ENCODE data around the gene LRP1-AS. TPM values are rescaled to one million over a fixed set of nuclear protein-coding genes. Genes with fewer than 3 reads are reported as not detected.

The LRP1-AS gene
- polyA plus RNA-seq, 4 donors, result 0.46 TPM; not detected in 3

DNA sequence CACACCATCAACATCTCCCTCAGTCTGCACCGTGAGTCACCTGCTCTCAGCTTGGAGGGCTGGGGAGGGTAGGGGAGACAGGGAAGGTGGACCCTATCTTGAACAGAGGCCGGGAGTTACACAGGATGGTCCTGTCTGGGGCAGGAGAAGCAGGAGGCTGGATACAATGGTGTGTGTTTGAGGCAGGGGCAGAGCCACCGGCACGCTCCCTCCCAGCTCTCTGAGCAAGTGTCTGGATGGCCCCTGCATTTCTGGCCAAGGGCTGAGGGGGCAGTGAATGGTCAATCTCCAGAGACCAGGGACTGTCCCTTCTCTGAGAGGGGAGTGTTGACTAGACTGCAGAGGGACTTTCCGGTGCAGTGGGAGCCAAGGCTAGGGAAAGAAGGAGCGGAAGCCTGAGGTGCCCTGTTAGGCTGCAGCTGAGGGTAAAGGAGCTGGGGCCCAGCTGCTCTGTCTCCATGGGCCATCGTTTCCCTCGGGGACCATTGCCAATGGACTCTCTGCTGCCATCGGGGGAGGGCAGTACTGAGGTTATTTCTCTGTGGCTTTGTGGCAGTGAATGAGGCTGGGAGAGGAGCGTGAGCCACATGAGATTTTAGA is 1.9 kb downstream of the LRP1-AS start:
- DNase-seq (ENCODE audit: low read depth in 4 of 4, low spot score in 2 of 4), result no peak

DNA sequence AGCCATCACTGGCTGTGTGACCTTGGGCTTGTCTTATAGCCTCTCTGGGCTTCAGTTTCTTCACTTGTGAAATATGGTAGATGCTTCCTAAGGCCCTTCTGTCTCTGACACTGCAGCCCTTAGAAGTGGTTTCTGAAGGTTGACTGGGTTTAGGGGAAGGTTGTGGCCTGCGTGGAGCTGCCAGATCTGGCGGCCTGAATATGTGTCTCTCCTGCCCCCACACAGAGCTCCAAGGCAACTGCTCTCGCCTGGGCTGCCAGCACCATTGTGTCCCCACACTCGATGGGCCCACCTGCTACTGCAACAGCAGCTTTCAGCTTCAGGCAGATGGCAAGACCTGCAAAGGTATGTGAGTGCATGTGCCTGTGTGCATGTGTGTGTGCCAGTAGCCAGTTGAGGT is 4.0 kb downstream of the LRP1-AS start:
- no peak for DNase-seq (ENCODE audit: low read depth in 4 of 4, low spot score in 2 of 4)

DNA sequence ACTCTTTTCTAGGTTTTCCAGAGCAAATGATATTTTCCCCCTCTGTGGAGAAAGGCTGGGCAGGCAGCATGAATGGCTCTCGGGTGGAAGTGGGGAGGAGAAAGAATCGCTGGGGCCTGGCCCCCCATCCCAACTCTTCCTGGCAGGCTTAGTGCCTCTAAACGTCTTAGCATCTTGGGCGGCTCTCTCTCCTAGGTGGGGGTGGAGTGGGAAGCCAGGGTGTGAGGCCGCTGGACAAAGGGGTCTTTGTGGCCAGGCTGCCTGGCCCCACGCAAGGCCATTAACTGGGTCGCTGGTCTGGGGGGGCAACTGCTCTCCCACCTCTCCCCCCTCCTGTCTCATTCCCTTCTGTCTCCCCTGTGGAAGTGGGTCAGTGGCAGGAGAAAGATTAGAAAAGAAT is 4.7 kb downstream of the LRP1-AS start:
- no peak for DNase-seq (ENCODE audit: low read depth in 4 of 4, low spot score in 2 of 4)

DNA sequence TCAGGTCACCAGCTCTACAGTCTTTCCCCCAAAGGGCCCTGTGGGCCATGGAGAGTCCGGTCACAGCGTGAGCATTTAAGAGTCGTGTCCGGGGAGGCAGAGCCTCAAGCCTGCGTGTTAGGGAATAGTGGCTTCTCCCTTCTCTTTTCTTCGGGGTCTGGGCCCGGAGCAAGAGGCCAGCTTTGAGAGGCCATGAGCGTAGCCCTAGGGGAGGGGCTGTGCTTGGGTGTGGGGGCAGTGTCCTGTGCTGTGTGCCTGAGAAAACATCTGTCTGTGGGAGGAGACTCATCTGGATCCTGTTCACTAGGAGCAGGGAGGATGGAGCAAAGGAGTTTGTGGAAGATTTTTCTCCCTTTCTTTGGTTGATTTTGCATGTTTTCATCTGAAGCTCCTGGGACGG is 5.3 kb downstream of the LRP1-AS start:
- DNase-seq (ENCODE audit: low read depth in 4 of 4, low spot score in 2 of 4), result no peak

DNA sequence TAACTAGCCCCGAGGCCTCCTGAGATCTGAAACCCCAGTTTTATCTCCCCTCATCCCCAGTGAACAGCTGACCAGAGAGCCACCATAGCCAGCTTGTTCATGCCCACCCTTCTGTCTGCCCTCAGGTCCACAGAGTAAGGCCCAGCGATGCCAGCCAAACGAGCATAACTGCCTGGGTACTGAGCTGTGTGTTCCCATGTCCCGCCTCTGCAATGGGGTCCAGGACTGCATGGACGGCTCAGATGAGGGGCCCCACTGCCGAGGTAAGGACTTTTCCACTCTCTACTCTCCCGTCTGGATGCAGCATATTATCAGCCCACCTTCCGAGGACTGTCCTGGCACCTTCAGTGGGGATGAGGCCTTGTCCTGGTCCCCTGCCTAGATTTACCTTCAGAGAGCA is 6.2 kb downstream of the LRP1-AS start:
- no peak for DNase-seq (ENCODE audit: low read depth in 4 of 4, low spot score in 2 of 4)

DNA sequence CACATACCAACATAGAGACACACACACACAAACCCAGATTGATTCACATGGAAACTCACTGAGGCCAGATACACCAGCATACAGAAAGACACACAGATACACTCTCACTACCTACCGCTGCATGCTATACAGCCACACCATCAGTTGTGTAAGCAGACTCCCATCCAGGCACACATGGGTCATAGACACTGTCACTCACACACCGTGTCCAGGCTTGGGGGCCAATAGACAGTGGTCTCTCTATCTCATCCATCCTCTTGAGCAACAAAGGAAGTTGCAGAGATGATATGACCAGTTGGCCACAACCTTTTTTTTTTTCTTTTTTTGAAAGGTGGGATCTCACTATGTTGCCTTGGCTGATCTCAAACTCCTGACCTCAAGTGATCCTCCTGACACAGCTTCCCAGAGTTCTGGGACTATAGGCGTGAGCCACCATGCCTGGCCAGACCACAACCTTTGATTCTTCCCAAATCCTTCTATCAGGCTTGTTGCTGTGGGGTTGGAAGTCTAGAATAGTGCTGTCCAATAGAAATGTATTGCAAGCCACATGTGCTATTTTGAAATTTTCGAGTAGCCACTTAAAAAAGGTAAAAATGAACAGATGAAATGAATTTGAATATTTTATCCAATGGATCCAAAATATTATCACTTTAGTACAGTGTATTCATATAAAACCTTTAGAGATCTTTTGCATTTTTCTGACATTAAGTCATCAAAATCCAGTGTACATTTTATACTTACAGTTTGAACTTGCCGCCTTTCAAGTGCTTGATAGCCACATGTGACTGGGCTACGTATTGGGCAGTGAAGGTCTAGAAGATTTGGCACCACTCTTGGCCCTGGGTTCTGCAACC is 7.4 kb downstream of the LRP1-AS start:
- DNase-seq (ENCODE audit: low read depth in 4 of 4, low spot score in 2 of 4), result no peak

DNA sequence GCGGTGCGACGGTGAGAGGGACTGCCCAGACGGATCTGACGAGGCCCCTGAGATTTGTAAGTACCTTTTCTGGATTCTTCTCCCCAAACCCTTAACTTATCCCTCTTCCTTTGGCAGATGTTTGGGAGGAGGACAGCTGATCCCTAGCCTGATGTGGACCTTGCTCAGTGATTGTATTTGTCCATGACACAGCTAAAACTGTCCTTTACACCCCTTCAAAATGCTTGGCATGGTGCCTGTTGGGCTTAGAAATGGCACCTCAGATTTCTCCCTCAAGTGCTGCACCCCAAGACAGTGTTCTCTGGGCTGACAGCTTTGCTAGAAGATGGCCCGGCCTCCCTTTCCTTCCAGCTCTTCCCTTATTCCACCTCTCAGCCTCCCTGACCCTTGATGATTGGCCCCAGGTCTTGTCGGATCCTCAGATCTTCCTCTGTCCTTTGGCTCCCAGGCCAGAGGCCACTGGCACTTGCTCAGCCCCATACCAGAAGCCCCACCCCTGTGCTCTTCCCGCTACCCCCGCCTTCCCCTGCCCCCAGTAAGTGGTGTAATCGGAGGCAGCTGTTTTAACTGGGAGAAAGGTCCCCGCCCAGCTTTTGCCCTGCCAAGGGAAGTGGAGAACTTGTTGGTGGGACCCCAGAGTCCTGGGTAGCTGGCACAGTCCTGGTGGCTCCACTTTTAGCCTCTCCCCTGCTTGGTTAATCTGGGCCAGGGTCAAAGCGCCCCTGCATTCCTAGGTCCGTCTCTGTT is 8.7 kb downstream of the LRP1-AS start:
- DNase-seq (ENCODE audit: low read depth in 4 of 4, low spot score in 2 of 4), result no peak

DNA sequence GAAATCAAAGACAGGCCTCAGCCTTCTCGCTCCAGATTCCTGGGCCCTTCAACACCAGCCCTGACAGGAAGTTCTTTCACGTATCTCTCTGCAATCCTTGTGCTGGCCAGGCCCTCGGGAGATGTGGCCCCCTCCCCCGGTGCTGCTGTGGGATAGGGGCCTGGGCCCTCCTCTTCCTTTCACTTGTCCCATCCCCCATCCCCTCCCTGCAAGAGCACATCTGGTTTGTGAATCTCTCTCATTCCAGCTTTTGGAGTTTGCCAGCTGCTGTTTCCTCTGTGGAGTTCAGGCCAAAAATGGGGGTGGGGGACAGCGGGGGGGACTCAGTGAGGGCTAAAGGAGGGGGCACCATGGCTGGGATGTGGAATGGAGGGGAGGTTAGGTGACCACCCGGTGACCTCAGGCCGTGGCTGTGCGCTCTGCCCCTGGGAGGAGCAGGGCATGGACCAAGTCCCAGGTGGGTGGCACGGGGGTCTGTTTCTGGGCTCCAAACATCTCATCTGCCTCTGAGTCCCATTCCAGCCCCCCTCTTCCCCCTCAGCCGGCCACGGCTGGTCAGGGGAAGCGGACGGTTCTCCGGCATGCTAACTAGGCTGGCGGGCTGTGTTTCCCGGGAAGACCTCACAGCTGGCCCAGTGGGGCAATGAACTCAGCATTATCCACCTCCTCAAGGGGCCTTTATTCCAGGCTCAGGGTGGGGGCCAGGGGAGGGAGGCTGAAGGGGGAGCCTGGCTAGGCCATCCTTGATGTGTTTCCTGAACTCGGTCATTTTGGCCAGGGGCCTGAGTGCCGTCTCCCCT is 11.7 kb downstream of the LRP1-AS start:
- DNase-seq (ENCODE audit: low read depth in 4 of 4, low spot score in 2 of 4), result peak in 1 of 4 donors; percentile 46

DNA sequence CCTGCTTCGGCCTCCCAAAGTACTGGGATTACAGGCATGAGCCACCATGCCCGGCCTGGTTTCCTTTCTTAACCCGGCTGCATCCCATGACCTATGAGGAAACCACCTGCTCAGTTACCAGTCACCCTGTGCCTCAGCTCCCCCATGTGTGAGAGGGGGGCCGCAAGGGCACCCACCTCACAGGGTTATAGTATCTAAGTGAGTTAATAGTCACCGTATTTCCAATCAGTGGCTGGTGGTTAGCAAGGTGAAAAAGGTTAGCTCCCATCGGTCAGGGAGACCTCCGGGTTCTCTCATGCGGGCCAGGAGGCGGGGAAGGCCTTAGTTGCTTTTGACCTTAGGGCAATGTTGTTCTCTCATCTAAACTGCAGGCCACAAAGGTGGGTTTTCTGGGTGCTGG is 12.5 kb downstream of the LRP1-AS start:
- no peak for DNase-seq (ENCODE audit: low read depth in 4 of 4, low spot score in 2 of 4)

DNA sequence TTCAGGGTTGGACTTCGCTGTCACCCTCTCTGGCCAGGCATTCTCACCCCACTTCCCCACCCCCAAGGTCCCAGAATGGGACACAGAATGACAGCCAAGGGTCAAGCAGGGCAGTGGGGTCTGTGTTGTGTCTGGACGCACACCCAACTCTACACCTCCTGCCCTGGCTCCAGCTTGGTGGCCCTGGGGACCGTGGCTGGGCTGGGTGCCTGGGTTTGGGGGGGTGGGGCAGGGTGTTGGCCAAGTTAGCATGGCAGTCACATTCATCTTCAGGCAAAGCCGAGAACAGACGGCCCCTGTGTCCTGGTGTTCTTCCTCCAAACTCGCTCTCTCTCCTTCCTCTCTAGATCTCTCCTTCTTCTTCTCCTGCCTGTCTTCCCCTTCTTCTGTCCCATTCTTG is 13.5 kb downstream of the LRP1-AS start:
- DNase-seq (ENCODE audit: low read depth in 4 of 4, low spot score in 2 of 4), result no peak

DNA sequence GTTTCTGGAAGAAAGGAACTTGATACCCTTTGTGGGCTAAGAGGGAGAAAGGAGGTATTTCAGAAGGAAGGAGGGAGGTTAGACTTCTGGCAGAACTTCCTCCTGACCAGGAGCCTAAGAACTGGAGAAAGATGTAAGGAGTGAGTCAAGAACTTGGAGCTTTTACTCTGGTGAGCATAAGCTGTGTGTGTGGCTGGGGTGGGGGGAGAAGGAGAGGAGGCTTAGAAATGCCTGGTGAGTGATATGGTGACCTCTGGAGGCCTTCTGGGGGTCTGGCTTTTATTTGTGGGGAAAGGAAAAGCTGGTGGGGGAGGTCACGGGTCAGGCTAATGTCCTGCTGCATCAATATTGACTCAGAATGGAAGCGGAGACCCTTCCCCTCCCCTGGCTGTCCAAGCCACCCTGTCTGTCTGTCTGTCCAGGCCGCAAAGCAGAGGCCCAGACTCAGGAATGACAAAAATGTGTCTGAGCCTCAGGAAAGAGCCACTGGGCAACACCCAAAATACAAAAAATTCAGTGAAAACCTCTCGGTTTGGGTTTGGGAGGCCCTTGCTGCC is 14.3 kb downstream of the LRP1-AS start:
- DNase-seq (ENCODE audit: low read depth in 4 of 4, low spot score in 2 of 4), result no peak

DNA sequence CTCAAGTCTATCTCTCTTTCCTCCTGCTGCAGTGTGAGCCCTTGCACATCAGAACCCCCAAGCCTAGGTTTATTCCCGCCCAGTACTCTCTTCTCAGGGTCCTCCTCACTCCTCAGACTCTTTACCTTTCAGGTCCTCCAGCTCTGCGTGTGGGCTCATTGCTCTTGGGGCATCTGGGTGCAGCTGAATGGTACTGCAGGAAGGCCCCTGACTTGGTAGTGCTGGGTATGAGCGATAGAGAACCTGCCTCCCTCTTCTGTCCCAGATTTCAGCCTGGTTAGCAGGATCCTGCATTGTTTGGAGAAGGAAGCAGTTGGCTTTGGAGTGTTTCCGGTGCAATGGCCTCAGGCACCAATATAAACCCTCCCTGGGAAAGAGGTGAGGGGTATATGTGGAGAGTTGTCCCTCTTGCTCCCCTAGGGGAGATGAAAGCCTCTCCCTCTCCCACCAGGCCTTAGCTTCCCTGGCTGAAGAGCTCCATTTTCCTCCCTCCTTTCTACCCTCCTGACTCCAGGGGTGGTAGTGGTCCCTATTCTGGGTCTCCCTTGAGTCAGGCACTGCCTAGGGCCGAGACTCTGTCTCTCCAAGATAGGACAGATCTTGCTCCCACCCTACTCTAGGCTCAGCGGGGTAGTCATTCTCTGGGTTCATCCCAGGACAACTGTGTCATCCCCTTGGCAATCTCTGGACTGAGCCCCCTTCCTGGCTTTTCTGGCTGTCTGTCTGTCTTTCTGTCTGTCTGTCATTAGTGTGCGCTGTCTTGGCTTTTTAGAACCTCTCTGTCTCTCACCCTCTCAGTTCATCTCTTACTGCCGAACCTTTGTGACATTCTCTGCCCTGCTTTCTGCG is 15.3 kb downstream of the LRP1-AS start:
- no peak for DNase-seq (ENCODE audit: low read depth in 4 of 4, low spot score in 2 of 4)

DNA sequence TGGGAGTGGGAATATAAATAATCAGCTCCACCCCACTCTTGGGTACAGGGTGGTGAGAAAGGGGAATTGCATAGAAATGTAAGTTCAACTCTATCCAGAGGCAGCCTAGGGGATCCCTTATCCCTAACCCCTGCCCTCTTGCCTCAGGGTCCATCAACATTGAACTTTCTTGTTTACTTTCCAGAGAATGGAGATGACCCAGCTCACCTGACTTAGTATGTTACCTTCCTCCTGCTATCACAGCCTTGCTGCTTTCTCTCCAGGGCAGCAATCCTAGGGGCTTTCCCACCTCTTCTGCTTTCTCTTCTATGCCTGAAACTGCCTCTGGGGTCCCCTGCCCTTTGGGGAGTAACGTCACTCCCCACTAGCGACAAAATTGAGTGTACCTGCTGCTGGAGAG is 16.5 kb downstream of the LRP1-AS start:
- no peak for DNase-seq (ENCODE audit: low read depth in 4 of 4, low spot score in 2 of 4)

DNA sequence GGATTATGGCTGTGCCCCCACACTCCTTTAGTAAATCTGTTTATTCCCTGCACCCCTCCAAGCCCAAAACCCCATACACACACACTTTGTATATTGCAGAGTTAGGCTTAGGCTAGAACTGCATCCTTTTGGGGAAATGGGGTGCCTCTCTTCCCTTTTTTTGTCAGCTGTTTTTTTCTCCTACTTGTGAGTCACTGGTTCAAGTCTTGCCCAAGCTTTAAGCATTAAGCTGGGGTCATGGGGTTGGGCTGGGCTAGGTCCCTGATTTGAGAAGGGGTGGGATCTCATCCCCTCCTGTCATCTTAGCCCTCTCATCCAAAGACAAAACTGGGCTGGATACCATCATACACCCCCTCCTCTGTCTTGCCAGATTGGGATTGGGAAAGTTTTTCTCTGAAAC is 17.5 kb downstream of the LRP1-AS start:
- DNase-seq (ENCODE audit: low read depth in 4 of 4, low spot score in 2 of 4), result no peak

DNA sequence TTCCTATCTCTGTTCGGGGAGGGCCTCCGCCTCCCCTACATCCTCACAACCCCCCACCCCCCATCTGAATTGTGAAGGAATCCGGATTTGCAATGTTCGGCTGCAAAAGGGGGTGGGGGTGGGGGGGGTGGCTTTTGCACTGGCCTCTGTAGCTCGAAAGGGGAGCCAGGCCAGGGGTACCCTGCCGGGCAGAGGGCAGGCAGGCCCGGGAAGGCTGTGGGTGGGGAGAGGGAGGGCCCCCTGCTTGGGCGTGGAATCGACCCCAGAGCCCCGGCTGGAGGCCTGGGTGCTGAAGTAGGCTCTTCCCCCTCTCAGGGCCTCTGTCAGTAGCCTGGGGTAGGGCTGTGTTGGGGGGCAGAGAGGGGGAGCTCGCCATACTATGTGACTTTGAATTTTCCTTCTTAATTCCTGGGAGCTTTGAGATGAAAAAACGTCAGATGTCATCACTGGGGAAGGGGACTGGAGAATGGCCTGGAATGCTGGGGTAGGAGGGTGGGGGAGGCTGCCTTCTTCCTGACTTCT is 18.0 kb downstream of the LRP1-AS start:
- no peak for DNase-seq (ENCODE audit: low read depth in 4 of 4, low spot score in 2 of 4)

DNA sequence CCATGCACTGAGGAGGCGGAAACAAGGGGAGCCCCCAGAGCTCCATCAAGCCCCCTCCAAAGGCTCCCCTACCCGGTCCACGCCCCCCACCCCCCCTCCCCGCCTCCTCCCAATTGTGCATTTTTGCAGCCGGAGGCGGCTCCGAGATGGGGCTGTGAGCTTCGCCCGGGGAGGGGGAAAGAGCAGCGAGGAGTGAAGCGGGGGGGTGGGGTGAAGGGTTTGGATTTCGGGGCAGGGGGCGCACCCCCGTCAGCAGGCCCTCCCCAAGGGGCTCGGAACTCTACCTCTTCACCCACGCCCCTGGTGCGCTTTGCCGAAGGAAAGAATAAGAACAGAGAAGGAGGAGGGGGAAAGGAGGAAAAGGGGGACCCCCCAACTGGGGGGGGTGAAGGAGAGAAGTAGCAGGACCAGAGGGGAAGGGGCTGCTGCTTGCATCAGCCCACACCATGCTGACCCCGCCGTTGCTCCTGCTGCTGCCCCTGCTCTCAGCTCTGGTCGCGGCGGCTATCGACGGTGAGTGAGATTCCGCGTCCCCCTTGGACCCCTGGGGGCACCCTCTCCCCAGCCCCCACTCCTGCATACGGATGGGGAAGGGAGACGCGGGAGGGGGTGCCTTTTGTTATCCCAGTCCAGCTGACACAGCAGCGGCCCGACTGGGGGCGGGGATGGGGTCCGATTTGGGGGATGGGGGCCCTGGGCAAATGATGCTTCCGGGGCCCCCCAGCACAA is 18.7 kb downstream of the LRP1-AS start:
- no peak for DNase-seq (ENCODE audit: low read depth in 4 of 4, low spot score in 2 of 4)

DNA sequence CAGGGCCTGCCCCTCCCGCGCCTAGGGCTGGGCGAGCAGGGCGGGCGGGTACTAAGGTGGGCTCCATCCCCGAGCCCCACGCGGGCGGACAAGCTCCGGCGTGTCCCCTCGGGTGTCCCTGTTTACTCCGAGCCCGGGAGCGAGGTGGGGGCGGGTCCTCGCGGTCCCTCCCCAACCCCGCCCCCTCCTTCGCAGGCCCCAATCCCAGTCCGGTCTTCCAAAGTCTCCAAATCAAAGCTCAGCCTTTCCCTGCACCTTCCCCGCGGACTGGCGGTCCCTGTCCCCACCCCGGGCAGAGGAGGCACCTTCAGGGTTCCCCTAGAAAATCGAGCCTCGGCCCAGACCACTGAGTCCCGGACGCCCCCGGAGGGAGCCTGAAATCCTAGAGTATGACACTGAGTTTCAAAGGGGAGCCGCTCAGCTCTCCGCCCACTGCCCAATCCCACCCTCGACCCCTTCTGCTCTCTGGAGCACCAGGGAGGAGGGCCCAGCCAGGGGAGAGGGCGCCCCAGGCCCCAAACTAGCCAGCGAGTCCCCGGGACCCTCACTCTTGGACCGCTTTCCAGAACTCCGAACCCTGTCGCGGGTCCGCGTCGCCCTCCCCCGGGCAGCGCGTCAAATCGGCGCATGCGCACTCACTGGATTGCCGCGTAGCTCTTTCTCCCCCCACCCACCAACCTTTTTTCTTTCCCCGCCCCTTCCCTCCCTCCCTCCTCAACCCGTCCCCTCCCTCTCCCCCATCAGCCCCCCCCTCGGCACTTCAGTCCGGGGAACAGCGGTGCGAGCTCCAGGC is 19.5 kb downstream of the LRP1-AS start, which contains the start of gene LRP1:
Gene LRP1 (plus strand): TSS at position 758 of the 793 bp plus-strand sequence. CDS start 482 bp downstream, outside the sequence.
- DNase-seq (ENCODE audit: low read depth in 4 of 4, low spot score in 2 of 4), result peak in 2 of 4 donors; percentile 79 to 80
